Activated CD8-positive, alpha-beta memory T cell treated with anti-CD3 and anti-CD28 coated beads for 36 hours (primary cell): ENCODE results near the gene TSPAN14. TPM values are rescaled to one million over a fixed set of nuclear protein-coding genes. Genes with fewer than 3 reads are reported as not detected.

Source experiments
- CTCF ChIA-PET: fragments of 350-600 bp; sonication (Branson Sonifier 250); formaldehyde crosslinking; loops from one replicate; lab custom pipeline; 2021; ENCODE audit warnings: antibody characterized with exemption; lab: Charles Lee
- POLR2A ChIA-PET: fragments of 350-600 bp; sonication (Branson Sonifier 250); formaldehyde crosslinking; loops from one replicate; lab custom pipeline; 2021; ENCODE audit warnings: antibody characterized with exemption; lab: Charles Lee
- total RNA-seq, 2 experiments: library from RNA; stranded (reverse); gene quantifications; one replicate each; pipeline ENCODE4 v1.2.3, GENCODE V29; 2021

The TSPAN14 gene
- total RNA-seq, 2 experiments from 2014 or later = 43.7 to 45.1 TPM

GRCh38 chr10:80554050-80554449 lies 99.9 kb downstream of the TSPAN14 start:
- POLR2A ChIA-PET = no interaction called here
- CTCF ChIA-PET = interaction anchor here (0.6 to 0.8 kb wide), 2 partner anchors 109 to 208 kb away, joined by 3 read pairs; no protein-coding TSS in a partner anchor

- ChIA-PET POLR2A (no interaction called here), CTCF (interaction anchor here (0.9 kb wide), 1 partner anchor 11 kb away, joined by 3 read pairs; no protein-coding TSS in a partner anchor)
Measured at GRCh38 chr10:80555415-80555814, 101.3 kb downstream of the TSPAN14 start.

GRCh38 chr10:80561950-80562349 lies 107.8 kb downstream of the TSPAN14 start:
- POLR2A ChIA-PET = no interaction called here

GRCh38 chr10:80567292-80567691 lies 113.2 kb downstream of the TSPAN14 start:
- POLR2A ChIA-PET = no interaction called here
- CTCF ChIA-PET = no interaction called here

More at GRCh38 chr10:80561950-80562349, 107.8 kb downstream of the TSPAN14 start:
- CTCF ChIA-PET = no interaction called here

GRCh38 chr10:80569131-80569895 lies 115.2 kb downstream of the TSPAN14 start:
- POLR2A ChIA-PET = no interaction called here
- CTCF ChIA-PET = no interaction called here

GRCh38 chr10:80571352-80571751 lies 117.2 kb downstream of the TSPAN14 start:
- POLR2A ChIA-PET = no interaction called here
- CTCF ChIA-PET = no interaction called here

GRCh38 chr10:80579181-80579763 lies 125.2 kb downstream of the TSPAN14 start:
- CTCF ChIA-PET = no interaction called here
- POLR2A ChIA-PET = no interaction called here

- CTCF ChIA-PET = interaction anchor here (1.4 kb wide), 1 partner anchor 20 kb away, joined by 4 read pairs; no protein-coding TSS in a partner anchor
Measured at GRCh38 chr10:80579849-80580637, 125.9 kb downstream of the TSPAN14 start.

GRCh38 chr10:80580638-80581468 lies 126.7 kb downstream of the TSPAN14 start:
- ChIA-PET POLR2A (no interaction called here), CTCF (interaction anchor here (1.4 kb wide), 1 partner anchor 19 kb away, joined by 4 read pairs; no protein-coding TSS in a partner anchor)

More at GRCh38 chr10:80579849-80580637, 125.9 kb downstream of the TSPAN14 start:
- POLR2A ChIA-PET = no interaction called here

- CTCF ChIA-PET = interaction anchor here (1.4 kb wide), 1 partner anchor 19 kb away, joined by 4 read pairs; no protein-coding TSS in a partner anchor
Measured at GRCh38 chr10:80581469-80581835, 127.3 kb downstream of the TSPAN14 start.

GRCh38 chr10:80582286-80582960 lies 128.3 kb downstream of the TSPAN14 start:
- ChIA-PET CTCF (no interaction called here), POLR2A (no interaction called here)

More at GRCh38 chr10:80581469-80581835, 127.3 kb downstream of the TSPAN14 start:
- POLR2A ChIA-PET = no interaction called here

Other genes starting within 250 kb of the TSPAN14 start
- 100 to 1,000 TPM; 195 to 208 TPM for gene ANXA11, start 248.8 kb upstream of the TSPAN14 start, total RNA-seq
- not detected for gene MAT1A, start 164.7 kb upstream of the TSPAN14 start, total RNA-seq
- not detected for gene DYDC1, start 97.6 kb upstream of the TSPAN14 start, total RNA-seq
- gene DYDC2, start 97.5 kb upstream of the TSPAN14 start, total RNA-seq = not detected
- 10 to 100 TPM; 12.1 to 14.0 TPM for gene PRXL2A, start 45.8 kb upstream of the TSPAN14 start, total RNA-seq
- gene SH2D4B, start 83.6 kb downstream of the TSPAN14 start, total RNA-seq = under 1 TPM; 0.11 to 0.21 TPM